Neutrophil (primary cell): ENCODE data around the gene KLHL1.

Experiments
- H3K27ac ChIP-seq: fragments of 200-600 bp; sonication (generic); 2 replicates; pipeline ENCODE4 v1.5.1; 2016; ENCODE audit warnings: mild to moderate bottlenecking, moderate library complexity
- H3K27me3 ChIP-seq: fragments of 200-600 bp; sonication (generic); 2 replicates; pipeline ENCODE4 v1.6.0; 2016; ENCODE audit warnings: mild to moderate bottlenecking
- H3K36me3 ChIP-seq: fragments of 200-600 bp; sonication (generic); 2 replicates; pipeline ENCODE4 v1.5.1; 2017
- H3K4me1 ChIP-seq, 2 experiments: fragments of 200-600 bp in 1 of 2; sonication (generic) in 1 of 2; 1 replicate in 1 of 2; 2 replicates in 1 of 2; pipeline versions ENCODE4 v1.5.1 to v1.6.1; 2013 to 2016; ENCODE audit warnings: low read depth in 1 of 2, low read length in 1 of 2, mild to moderate bottlenecking in 1 of 2, moderate library complexity in 1 of 2; ENCODE audit not compliant: control insufficient read depth in 1 of 2, insufficient read depth in 1 of 2
- H3K4me3 ChIP-seq, 2 experiments: fragments of 200-600 bp in 1 of 2; sonication (generic) in 1 of 2; 1 replicate in 1 of 2; 2 replicates in 1 of 2; pipeline ENCODE4 v1.5.1; 2013 to 2016; ENCODE audit warnings: low read depth in 1 of 2, low read length in 1 of 2, mild to moderate bottlenecking in 1 of 2, moderate library complexity in 1 of 2
- H3K9me3 ChIP-seq: fragments of 200-600 bp; sonication (generic); 2 replicates; pipeline ENCODE4 v1.5.1; 2016
- CTCF ChIP-seq: fragments of 200-600 bp; sonication (generic); IDR thresholded peaks from 2 replicates; pipeline ENCODE4 v1.5.1; 2016; ENCODE audit warnings: antibody characterized with exemption

Gene KLHL1

GRCh38 chr13:69690999-69691398 is 417.3 kb downstream of the KLHL1 start:
- no peak overlapping the region for H3K4me3 ChIP-seq
- TF ChIP-seq CTCF = no peak
- no peaks in the 10 kb centered on the region for H3K27me3 ChIP-seq
- H3K4me1 ChIP-seq = no peaks in the 10 kb centered on the region
- peaks cover 4% of the 10 kb centered on the region for H3K9me3 ChIP-seq
- H3K36me3 ChIP-seq = no peaks in the 10 kb centered on the region
- H3K27ac ChIP-seq = no peak overlapping the region

GRCh38 chr13:69683921-69684686 is 424.1 kb downstream of the KLHL1 start:
- Histone ChIP-seq H3K4me1 (no peaks in the 10 kb centered on the region), H3K9me3 (no peaks in the 10 kb centered on the region), H3K27ac (no peak overlapping the region), H3K36me3 (no peaks in the 10 kb centered on the region), H3K4me3 (no peak overlapping the region), H3K27me3 (no peaks in the 10 kb centered on the region)
- TF ChIP-seq CTCF = no peak

- H3K9me3 ChIP-seq = no peaks in the 10 kb centered on the region
- no peaks in the 10 kb centered on the region for H3K4me1 ChIP-seq
- H3K27me3 ChIP-seq = no peaks in the 10 kb centered on the region
- H3K4me3 ChIP-seq = no peak overlapping the region
- no peak for TF ChIP-seq CTCF
- no peak overlapping the region for H3K27ac ChIP-seq
- no peaks in the 10 kb centered on the region for H3K36me3 ChIP-seq
These were observed 426.5 kb downstream of the KLHL1 start for GRCh38 chr13:69681722-69682121.

- no peak for TF ChIP-seq CTCF
- Histone ChIP-seq H3K27ac (no peak overlapping the region), H3K36me3 (no peaks in the 10 kb centered on the region), H3K4me3 (no peak overlapping the region), H3K27me3 (no peaks in the 10 kb centered on the region), H3K4me1 (no peaks in the 10 kb centered on the region), H3K9me3 (no peaks in the 10 kb centered on the region)
These were observed 430.9 kb downstream of the KLHL1 start for GRCh38 chr13:69677343-69677742.

- no peaks in the 10 kb centered on the region for H3K27me3 ChIP-seq
- H3K9me3 ChIP-seq = no peaks in the 10 kb centered on the region
- no peak overlapping the region for H3K27ac ChIP-seq
- no peak overlapping the region for H3K4me3 ChIP-seq
- no peak for TF ChIP-seq CTCF
- H3K36me3 ChIP-seq = no peaks in the 10 kb centered on the region
- H3K4me1 ChIP-seq = no peaks in the 10 kb centered on the region
These were observed 432.0 kb downstream of the KLHL1 start for GRCh38 chr13:69676286-69676685.
